IMR-90 (cell line): ENCODE measurements around the gene HPGDS.

Source experiments
- BHLHE40 ChIP-seq: fragments of 150-350 bp; IDR thresholded peaks from 2 replicates; pipeline ENCODE4 v1.6.1; 2016; ENCODE audit warnings: mild to moderate bottlenecking, low read depth, low read length
- FOS ChIP-seq: fragments of 150-350 bp; IDR thresholded peaks from 2 replicates; pipeline ENCODE4 v1.6.1; 2016; ENCODE audit warnings: low read depth, low read length
- MAZ ChIP-seq: IDR thresholded peaks from 2 replicates; pipeline ENCODE4 v1.6.1; 2012; ENCODE audit warnings: low read depth, mild to moderate bottlenecking, low read length, improper control_type of control experiment, moderate library complexity, borderline replicate concordance
- MXI1 ChIP-seq: IDR thresholded peaks from 2 replicates; pipeline ENCODE4 v1.6.1; 2012; ENCODE audit warnings: low read depth, mild to moderate bottlenecking, low read length, moderate library complexity, borderline replicate concordance
- POLR2A ChIP-seq: IDR thresholded peaks from 2 replicates; pipeline ENCODE4 v1.6.1; 2012; ENCODE audit warnings: mild to moderate bottlenecking, low read depth, low read length
- SMC3 ChIP-seq: fragments of 150-350 bp; IDR thresholded peaks from 2 replicates; pipeline ENCODE4 v1.6.1; 2016; ENCODE audit warnings: low read depth, mild to moderate bottlenecking, antibody characterized with exemption, low read length, moderate library complexity
- TF ChIP-seq, protein P1 (sequence below): conservative IDR thresholded peaks from 2 replicates; pipeline ENCODE4 v1.5.1; 2012; ENCODE audit warnings: mild to moderate bottlenecking, low read depth, low read length, improper control_type of control experiment

DNA sequence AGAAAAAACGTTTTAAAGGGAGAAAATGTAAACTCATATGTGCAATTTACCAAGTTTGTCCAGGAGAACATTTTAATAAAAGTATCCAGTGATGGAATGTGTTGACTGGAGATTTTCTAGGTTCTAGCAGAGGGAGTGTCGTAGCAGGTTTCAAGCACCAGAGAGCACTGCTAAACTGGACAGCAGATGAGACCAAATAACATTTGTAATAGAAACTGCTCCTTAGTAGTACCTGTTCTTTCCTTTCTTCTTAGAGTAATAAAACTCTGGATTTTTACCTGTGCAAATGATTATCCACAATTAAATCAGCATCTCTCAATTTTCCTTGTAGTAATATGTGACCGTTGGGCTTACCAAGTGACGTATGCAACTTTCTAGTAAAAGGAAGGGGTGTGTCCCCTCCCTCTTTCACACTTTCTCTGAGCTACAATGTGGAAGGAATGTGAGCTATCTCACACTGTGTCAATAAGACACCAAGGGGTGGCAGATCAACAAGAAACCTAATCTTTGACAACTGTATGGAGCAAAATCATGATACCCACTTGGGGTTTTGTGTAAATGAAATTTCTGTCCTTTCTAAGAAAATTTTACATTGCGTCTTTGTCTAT, 9.5 kb downstream of the HPGDS start:
- TF ChIP-seq, protein P1, sequence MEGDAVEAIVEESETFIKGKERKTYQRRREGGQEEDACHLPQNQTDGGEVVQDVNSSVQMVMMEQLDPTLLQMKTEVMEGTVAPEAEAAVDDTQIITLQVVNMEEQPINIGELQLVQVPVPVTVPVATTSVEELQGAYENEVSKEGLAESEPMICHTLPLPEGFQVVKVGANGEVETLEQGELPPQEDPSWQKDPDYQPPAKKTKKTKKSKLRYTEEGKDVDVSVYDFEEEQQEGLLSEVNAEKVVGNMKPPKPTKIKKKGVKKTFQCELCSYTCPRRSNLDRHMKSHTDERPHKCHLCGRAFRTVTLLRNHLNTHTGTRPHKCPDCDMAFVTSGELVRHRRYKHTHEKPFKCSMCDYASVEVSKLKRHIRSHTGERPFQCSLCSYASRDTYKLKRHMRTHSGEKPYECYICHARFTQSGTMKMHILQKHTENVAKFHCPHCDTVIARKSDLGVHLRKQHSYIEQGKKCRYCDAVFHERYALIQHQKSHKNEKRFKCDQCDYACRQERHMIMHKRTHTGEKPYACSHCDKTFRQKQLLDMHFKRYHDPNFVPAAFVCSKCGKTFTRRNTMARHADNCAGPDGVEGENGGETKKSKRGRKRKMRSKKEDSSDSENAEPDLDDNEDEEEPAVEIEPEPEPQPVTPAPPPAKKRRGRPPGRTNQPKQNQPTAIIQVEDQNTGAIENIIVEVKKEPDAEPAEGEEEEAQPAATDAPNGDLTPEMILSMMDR, result peak; percentile 25; the same call in 1 of the 2 replicates
- TF ChIP-seq SMC3 (peak; percentile 24), POLR2A (no peak), MXI1 (no peak), BHLHE40 (no peak), MAZ (no peak), FOS (no peak)
